ENCODE results near the gene LRRC7. TPM values are rescaled to one million over a fixed set of nuclear protein-coding genes. Genes with fewer than 3 reads are reported as not detected.

Gene LRRC7
- total and polyA plus RNA-seq, 7 donors, result 0.33 to 1.2 (median 0.94) TPM; not detected in 2

DNA sequence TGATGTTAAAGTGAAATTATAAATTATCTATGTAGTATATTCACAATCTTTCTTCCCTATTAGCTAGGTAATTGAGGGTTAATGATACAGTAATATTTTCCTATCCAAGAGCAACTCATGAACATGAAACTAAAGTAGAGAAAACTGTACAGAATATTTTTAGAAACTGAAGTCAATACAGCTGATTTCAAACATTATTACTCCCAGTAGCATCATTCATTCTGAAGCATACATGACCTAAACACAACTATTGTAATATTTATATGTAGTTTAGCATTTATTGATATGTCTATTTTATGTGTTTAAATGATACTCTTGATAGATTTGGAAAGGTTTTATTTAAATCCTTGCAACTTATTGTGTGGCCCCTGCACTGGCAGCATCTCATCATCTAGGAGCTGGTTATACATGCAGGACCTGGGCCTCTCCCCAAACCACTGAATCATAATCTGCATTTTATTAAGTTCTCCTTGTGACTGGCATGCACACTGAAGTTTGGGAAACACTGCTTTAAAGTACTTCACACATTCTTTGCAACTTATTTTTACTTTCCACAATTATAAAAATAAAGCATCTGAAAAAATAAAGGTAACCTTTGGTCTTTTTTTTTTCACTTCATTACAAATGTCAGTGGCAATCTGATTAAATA, 437.8 kb downstream of the LRRC7 start:
- DNase-seq, result no peak
- Histone ChIP-seq H3K9me3 (no peaks in the 10 kb centered on the region), H3K36me3 (ENCODE audit: insufficient read depth in 1 of 2, low read depth in 1 of 2) (no peaks in the 10 kb centered on the region), H3K4me3 (no peak overlapping the region), H3K27ac (no peak overlapping the region), H3K27me3 (ENCODE audit: insufficient read depth in 3 of 3, low read length in 2 of 3) (no peaks in the 10 kb centered on the region), H3K4me1 (no peaks in the 10 kb centered on the region)
- ATAC-seq, result no peak
- TF ChIP-seq, protein P1, sequence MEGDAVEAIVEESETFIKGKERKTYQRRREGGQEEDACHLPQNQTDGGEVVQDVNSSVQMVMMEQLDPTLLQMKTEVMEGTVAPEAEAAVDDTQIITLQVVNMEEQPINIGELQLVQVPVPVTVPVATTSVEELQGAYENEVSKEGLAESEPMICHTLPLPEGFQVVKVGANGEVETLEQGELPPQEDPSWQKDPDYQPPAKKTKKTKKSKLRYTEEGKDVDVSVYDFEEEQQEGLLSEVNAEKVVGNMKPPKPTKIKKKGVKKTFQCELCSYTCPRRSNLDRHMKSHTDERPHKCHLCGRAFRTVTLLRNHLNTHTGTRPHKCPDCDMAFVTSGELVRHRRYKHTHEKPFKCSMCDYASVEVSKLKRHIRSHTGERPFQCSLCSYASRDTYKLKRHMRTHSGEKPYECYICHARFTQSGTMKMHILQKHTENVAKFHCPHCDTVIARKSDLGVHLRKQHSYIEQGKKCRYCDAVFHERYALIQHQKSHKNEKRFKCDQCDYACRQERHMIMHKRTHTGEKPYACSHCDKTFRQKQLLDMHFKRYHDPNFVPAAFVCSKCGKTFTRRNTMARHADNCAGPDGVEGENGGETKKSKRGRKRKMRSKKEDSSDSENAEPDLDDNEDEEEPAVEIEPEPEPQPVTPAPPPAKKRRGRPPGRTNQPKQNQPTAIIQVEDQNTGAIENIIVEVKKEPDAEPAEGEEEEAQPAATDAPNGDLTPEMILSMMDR (IDR thresholded peaks at IDR 0.05), result no peak
- intact Hi-C loops (cut with DNase I), result no loop called here

DNA sequence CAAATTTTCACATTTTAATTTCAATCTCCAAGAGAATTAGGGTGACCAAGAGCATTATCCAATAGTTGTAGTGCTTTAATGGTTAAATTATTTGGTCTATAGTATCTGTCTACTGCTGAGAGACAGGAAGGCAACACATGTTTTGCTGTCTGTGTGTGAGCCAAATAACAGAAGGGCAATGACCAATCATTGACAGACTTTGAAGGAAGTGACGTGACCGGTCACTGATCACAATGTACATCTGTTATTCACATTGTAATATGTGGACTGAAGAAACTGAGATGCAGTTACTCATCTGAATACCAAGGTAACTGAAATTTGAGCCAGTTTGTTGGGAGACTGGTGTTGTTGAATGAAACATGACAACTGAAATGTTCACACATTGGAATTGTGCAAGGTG, 440.9 kb downstream of the LRRC7 start:
- H3K27ac ChIP-seq, result no peak overlapping the region
- H3K4me3 ChIP-seq, result no peak overlapping the region
- H3K9me3 ChIP-seq, result no peaks in the 10 kb centered on the region
- H3K27me3 ChIP-seq (ENCODE audit: insufficient read depth in 3 of 3, low read length in 2 of 3), result no peaks in the 10 kb centered on the region
- intact Hi-C loops (cut with DNase I), result no loop called here
- no peak for ATAC-seq
- no peak for DNase-seq
- H3K4me1 ChIP-seq, result no peaks in the 10 kb centered on the region
- no peaks in the 10 kb centered on the region for H3K36me3 ChIP-seq (ENCODE audit: insufficient read depth in 1 of 2, low read depth in 1 of 2)
- TF ChIP-seq, protein P1 (IDR thresholded peaks at IDR 0.05), result no peak
- 57 to 71% (median 63%) methylated on average over 2 of the region's 2 CpGs for WGBS, 3 donors

DNA sequence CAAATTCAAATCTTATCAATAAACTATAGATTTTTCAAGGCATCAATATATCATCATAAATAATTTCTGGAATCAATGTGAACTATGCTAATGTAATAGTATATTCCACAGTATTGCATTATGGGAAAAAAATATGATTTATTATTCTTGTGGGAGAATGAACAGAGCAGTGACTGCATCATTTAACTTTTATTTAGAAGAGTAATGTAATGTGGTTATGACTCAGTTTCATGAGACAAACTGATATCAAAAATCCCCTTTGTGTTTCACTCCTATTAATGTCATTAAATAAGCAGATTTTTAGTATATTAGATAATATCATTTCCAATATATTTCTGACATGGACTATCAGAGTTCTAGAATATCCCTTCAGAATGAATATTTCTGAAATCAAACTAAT, 450.0 kb downstream of the LRRC7 start:
- TF ChIP-seq, protein P1 (IDR thresholded peaks at IDR 0.05), result no peak
- ATAC-seq (no peak), DNase-seq (no peak)
- Histone ChIP-seq H3K36me3 (ENCODE audit: insufficient read depth in 1 of 2, low read depth in 1 of 2) (no peaks in the 10 kb centered on the region), H3K9me3 (no peaks in the 10 kb centered on the region), H3K4me1 (no peaks in the 10 kb centered on the region), H3K27ac (no peak overlapping the region), H3K27me3 (ENCODE audit: insufficient read depth in 3 of 3, low read length in 2 of 3) (no peaks in the 10 kb centered on the region), H3K4me3 (no peak overlapping the region)
- intact Hi-C loops (cut with DNase I), result no loop called here

DNA sequence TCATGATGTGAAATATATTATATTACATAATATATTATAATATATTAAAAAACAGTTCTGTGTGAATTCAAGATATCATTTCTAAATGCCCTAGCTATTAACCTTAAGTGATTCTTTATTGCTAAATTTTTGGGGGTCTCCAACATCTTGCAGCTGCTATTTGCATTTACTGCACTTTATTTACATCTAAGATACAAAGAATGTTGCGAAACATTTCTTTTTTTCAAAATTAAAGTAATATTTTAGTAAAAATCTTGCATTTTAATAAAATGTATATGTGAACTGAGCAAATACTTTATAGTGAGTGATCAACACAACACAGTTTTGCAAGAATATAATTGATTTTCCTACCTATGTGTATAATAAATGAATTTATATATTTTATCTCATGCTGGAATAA, 456.6 kb downstream of the LRRC7 start:
- Histone ChIP-seq H3K27me3 (ENCODE audit: insufficient read depth in 3 of 3, low read length in 2 of 3) (no peaks in the 10 kb centered on the region), H3K36me3 (ENCODE audit: insufficient read depth in 1 of 2, low read depth in 1 of 2) (no peaks in the 10 kb centered on the region), H3K4me3 (no peak overlapping the region), H3K27ac (no peak overlapping the region), H3K4me1 (no peaks in the 10 kb centered on the region), H3K9me3 (no peaks in the 10 kb centered on the region)
- DNase-seq, result no peak
- no peak for ATAC-seq
- intact Hi-C loops (cut with DNase I), result no loop called here
- WGBS, 3 donors, result 84 to 97% (median 90%) methylated on average over 1 of the region's 1 CpG
- TF ChIP-seq, protein P1 (IDR thresholded peaks at IDR 0.05), result no peak

DNA sequence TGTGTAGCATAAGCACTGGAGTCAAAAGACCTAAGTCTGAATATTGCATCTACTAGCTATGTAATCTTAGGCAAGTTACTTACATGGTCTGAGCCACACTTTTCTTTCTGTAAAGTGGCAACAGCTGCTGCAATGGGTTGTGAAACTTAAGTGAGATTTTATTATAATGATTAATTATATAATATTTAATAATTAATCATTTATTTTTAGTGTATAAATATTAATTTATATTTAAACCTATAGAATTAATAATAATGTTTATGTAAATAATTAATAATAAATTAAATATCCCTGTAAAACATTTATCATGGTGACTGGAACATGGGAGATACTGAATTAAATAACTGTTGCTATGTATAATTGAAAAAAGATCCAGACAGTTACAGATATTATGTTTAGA, 457.3 kb downstream of the LRRC7 start:
- H3K4me3 ChIP-seq, result no peak overlapping the region
- ATAC-seq (no peak), DNase-seq (no peak)
- TF ChIP-seq, protein P1 (IDR thresholded peaks at IDR 0.05), result no peak
- no peaks in the 10 kb centered on the region for H3K4me1 ChIP-seq
- H3K27ac ChIP-seq, result no peak overlapping the region
- H3K27me3 ChIP-seq (ENCODE audit: insufficient read depth in 3 of 3, low read length in 2 of 3), result no peaks in the 10 kb centered on the region
- intact Hi-C loops (cut with DNase I), result no loop called here
- H3K9me3 ChIP-seq, result no peaks in the 10 kb centered on the region
- H3K36me3 ChIP-seq (ENCODE audit: insufficient read depth in 1 of 2, low read depth in 1 of 2), result no peaks in the 10 kb centered on the region

All from psoas muscle (tissue), 8 donors.